Measurements from ENCODE around the gene SCUBE1. TPM values are rescaled to one million over a fixed set of nuclear protein-coding genes. Genes with fewer than 3 reads are reported as not detected.

SCUBE1 gene
- total and polyA plus RNA-seq, 5 experiments from 2014 or later: not detected

DNA sequence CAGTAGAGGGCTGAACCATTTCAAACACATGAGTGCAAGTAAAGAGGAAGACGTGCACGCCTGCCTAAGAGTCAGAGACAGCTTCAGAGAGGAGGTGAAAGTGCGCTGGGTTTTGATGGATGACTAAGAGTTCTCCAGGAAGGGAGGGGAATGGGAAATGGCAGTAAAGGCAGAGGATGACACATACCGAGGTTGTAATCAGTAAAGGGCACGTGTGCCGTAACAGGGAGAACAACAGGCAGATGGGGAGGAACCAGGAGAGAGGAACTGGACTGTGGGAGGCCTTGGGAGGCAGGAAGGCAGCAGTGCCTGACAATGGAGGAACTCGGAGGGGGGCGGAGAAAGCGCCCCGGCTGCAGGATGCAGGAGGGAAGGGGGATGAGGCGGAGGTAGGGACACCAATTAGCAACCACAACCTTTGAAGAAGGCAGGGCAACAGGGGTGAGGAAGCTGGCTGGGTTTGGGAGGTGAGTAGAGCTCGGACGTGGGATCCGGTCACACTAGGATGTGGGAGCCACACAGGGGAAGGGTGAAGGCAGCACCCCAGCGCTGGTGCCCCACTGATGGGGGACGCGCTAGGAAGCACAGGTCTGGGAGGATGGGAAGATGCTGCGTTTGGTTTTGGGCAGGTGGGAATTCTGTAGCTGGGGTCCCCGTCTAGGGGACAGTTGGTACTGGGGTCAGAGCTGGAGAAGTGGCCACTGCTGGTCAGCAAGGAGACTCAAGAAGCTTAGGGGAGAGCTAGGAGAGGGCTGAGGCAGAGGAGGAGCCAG is 67.4 kb downstream of the SCUBE1 start:
- ATAC-seq (no peak), DNase-seq (no peak)
- peaks cover 0 to 8% (median 3%) of the 10 kb centered on the region in 5 donors for H3K27me3 Mint-ChIP-seq
- peak overlapping the region in 2 of 10 donors; percentile 18 to 41 for H3K27ac Mint-ChIP-seq
- POLR2A ChIA-PET: no interaction called here
- H3K4me1 Mint-ChIP-seq: peaks cover 0 to 5% (median 1%) of the 10 kb centered on the region in 4 donors
- no peaks in the 10 kb centered on the region for H3K9me3 Mint-ChIP-seq
- no peak overlapping the region for H3K4me3 Mint-ChIP-seq
- H3K36me3 Mint-ChIP-seq: no peaks in the 10 kb centered on the region

DNA sequence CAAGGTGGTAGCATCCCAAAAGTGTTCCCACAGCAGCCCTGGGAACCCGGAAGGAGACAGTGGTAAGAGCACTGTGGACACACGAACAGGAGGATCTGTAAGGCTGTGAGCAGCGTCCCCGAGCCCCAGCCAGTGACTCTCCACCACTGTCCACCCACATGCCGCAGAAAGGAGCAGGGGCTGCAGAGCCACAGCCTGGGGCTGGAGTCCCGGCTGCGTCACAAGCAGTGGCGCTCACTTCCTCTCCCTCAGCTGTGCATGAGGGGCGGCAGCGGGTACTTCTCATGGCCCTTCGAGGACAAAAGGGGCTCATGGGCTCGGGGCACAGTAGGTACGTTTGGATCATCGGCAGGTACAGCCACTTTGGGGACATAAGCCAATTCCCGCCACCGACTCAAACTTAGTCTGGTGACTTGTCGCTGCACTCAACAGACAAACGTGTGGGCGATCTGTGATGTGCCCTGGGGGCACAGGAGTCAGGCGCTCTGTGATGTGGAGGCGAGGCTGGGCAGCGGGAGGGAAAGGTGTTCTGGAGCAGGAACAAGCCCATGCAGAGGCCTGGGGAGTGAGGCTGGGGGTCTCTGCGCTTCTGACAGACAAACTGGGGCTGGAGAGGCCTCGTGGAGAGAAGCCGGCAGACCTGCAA is 68.5 kb downstream of the SCUBE1 start:
- POLR2A ChIA-PET: no interaction called here
- no peaks in the 10 kb centered on the region for H3K9me3 Mint-ChIP-seq
- peaks cover 0 to 5% (median 1%) of the 10 kb centered on the region in 4 donors for H3K4me1 Mint-ChIP-seq
- peaks cover 0 to 8% (median 3%) of the 10 kb centered on the region in 5 donors for H3K27me3 Mint-ChIP-seq
- ATAC-seq (no peak), DNase-seq (no peak)
- no peaks in the 10 kb centered on the region for H3K36me3 Mint-ChIP-seq
- no peak overlapping the region for H3K27ac Mint-ChIP-seq
- H3K4me3 Mint-ChIP-seq: no peak overlapping the region

DNA sequence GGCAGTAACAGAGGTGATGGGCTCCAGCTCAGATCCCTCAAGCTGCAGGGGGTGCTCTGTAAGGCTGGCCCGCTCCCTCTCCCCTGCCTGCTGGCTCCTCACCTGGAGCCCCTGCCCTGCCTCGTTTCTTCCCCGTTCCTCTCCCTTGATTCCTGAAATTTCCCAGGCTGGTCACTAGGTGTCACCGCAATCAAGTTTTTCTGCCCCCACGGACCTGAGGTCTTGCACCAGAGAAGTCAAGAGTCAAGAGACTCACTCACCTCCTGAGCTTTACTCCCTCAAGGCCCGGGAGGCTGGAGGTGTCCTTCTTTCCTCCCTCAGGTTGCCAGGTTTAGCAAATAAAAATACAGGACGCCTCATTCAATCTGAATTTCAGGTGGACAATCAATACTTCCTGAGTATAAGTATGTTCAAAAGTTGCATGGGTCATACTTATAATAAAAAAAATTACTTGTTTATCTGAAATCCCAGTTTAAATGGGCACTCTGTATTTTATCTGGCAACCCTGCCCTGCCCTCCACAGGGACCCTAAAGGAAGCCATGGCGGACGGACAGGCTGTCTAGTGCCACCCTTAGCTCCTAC is 69.2 kb downstream of the SCUBE1 start:
- peak in 5 of 10 donors; percentile 14 to 44 (median 37) for DNase-seq
- peaks cover 0 to 8% (median 4%) of the 10 kb centered on the region in 5 donors for H3K27me3 Mint-ChIP-seq
- ATAC-seq: peak in 1 of 2 donors; percentile 42
- no peaks in the 10 kb centered on the region for H3K9me3 Mint-ChIP-seq
- no peak overlapping the region for H3K27ac Mint-ChIP-seq
- POLR2A ChIA-PET: no interaction called here
- no peaks in the 10 kb centered on the region for H3K36me3 Mint-ChIP-seq
- H3K4me1 Mint-ChIP-seq: peaks cover 0 to 5% (median 1%) of the 10 kb centered on the region in 4 donors
- no peak overlapping the region for H3K4me3 Mint-ChIP-seq

DNA sequence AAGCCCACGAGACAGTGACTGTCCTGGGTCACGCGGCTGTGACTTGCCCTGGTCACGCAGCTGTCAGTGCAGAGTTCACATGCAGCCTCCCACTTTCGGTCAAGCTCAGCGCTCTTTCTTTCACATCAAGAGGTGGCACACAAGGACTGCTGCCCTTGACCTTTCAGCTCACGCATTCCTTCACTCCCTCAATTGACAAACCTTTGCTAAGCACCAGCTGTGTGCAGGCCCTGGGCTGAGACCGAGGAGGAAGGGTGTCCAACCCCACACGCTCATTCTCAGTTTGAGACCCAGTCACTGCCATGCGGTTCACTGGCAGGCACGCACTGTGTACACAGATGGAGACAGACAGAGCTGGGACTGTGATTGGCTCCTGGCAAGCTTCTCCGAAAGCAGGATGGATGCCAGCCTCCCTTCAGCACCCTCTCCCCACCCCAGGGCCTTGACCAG is 70.3 kb downstream of the SCUBE1 start:
- Mint-ChIP-seq H3K4me1 (peaks cover 0 to 5% (median 1%) of the 10 kb centered on the region in 4 donors), H3K9me3 (no peaks in the 10 kb centered on the region), H3K4me3 (no peak overlapping the region), H3K27ac (peak overlapping the region in 1 of 10 donors; percentile 60), H3K36me3 (no peaks in the 10 kb centered on the region), H3K27me3 (peaks cover 0 to 14% (median 4%) of the 10 kb centered on the region in 5 donors)
- DNase-seq (no peak), ATAC-seq (no peak)
- POLR2A ChIA-PET: no interaction called here

DNA sequence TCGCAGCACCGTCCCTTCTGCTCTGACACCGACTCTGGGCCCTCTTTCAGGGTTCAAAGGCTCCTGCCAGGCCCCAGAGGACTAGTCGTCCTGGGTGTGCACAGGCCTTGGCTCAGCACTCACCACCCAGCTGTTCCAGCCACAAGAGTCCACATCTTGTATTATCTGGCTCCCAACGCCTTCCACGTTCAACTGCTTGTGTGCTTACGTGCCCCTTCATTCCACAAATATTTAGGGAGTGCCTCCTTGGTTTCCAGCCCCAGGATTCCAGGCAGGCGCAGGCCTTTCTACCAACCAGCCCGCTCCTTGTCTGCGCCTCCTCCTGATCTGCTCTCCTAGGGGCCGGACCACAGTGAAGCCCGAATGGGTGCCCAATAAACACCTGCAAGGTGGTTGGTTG is 70.9 kb downstream of the SCUBE1 start:
- Mint-ChIP-seq H3K27ac (peak overlapping the region in 2 of 10 donors; percentile 20 to 37), H3K36me3 (no peaks in the 10 kb centered on the region), H3K4me1 (peaks cover 0 to 5% (median 1%) of the 10 kb centered on the region in 4 donors), H3K27me3 (peaks cover 0 to 14% (median 5%) of the 10 kb centered on the region in 5 donors), H3K4me3 (no peak overlapping the region), H3K9me3 (no peaks in the 10 kb centered on the region)
- POLR2A ChIA-PET: no interaction called here
- DNase-seq (no peak), ATAC-seq (no peak)

DNA sequence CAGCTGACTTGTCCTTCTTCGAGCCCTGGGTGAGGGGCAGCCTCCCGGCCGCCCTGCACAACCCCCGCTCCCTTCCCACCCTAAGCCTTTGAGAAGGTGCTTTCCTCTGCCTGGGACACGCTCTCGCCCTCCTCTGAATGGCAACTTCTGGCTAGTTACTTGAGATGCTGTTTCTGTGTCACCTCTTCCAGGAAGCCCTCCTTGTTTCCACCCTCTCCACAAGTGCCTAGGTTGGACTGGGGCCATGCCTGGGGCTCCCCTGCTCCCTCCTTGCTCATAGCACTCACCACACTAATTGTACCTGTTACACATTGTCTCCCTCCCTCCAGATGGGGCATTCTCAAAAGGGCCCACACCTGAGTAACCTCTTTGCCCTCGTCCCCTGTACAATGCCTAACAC is 72.2 kb downstream of the SCUBE1 start:
- POLR2A ChIA-PET: no interaction called here
- no peaks in the 10 kb centered on the region for H3K9me3 Mint-ChIP-seq
- no peaks in the 10 kb centered on the region for H3K36me3 Mint-ChIP-seq
- H3K27me3 Mint-ChIP-seq: peaks cover 0 to 14% (median 10%) of the 10 kb centered on the region in 5 donors
- H3K27ac Mint-ChIP-seq: peak overlapping the region in 2 of 10 donors; percentile 57 to 80
- peaks cover 0 to 5% (median 1%) of the 10 kb centered on the region in 4 donors for H3K4me1 Mint-ChIP-seq
- no peak for DNase-seq
- H3K4me3 Mint-ChIP-seq: no peak overlapping the region
- ATAC-seq: no peak

DNA sequence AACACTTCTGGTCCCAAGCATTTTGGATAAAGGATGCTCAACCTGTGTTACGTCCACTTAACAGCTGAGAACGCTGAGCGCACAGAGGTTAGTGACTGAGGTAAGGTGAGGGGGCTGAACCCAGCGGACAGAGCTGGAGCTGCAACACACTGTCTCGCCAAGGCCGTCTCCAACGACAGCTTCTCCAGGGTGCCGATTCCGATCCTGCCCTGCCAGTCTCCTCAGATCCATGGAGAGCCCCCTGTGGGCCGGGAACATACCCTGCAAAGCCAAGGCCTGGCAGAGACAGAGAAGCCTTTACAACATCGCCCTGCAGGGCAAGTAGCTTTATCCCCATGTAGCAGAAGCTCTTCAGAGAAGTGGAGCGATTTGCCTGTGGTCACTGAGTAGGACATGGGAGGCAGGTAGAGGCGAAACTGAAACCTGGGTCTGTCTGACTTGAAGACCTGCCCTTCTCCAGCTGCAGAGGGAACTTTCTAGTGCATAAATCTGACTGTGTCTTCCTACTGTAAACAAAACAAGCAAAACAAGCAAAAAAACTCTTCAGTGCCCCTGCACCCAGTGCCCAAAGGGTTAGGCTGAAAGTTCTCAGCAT is 72.8 kb downstream of the SCUBE1 start:
- no peak for ATAC-seq
- Mint-ChIP-seq H3K27me3 (peaks cover 0 to 12% (median 10%) of the 10 kb centered on the region in 5 donors), H3K4me1 (peaks cover 0 to 5% (median 2%) of the 10 kb centered on the region in 4 donors), H3K9me3 (no peaks in the 10 kb centered on the region), H3K36me3 (no peaks in the 10 kb centered on the region), H3K27ac (no peak overlapping the region), H3K4me3 (no peak overlapping the region)
- DNase-seq: no peak
- POLR2A ChIA-PET: no interaction called here

DNA sequence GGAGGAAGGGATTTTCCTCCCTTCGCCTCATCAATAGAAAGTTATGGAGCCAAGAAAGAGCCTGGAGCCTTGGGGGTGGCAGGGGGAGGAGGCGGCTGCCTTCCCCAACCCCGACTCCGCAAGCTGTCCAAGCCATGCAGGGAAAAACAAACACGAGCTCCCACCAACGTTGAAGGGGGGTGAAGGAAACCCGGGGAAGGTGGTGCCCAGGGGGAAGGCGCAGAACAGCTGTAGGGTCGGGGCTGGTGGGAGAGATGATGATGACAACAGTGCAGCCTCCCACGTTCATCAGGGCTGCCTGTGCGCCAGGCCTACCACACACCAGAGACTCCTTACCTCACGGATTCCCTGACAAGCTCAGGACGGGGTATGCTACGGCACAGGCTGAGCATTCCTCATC is 73.5 kb downstream of the SCUBE1 start:
- Mint-ChIP-seq H3K27ac (no peak overlapping the region), H3K4me1 (peaks cover 4 to 9% (median 7%) of the 10 kb centered on the region in 4 donors), H3K36me3 (no peaks in the 10 kb centered on the region), H3K27me3 (peaks cover 0 to 12% (median 9%) of the 10 kb centered on the region in 5 donors), H3K4me3 (no peak overlapping the region), H3K9me3 (no peaks in the 10 kb centered on the region)
- no peak for DNase-seq
- POLR2A ChIA-PET: no interaction called here
- no peak for ATAC-seq

DNA sequence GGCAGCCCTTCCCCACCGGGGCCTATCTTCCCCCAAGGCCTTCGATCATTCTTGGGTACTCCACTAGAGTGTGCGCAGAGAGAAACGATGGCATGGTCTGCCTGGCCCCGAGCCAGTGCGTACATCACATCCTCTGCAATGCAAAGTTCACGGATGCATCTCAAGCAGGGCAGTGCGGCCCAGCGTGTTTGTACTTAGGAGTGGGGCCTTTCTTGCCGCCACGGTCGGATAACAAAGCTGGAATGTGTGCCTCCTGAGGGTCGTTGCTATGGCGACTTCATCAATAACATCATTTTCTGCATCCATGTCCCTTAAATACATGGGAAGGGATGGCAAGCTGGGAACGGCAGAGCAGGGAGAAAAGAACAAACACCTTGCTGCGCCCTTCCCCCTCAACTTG is 73.9 kb downstream of the SCUBE1 start:
- H3K36me3 Mint-ChIP-seq: no peaks in the 10 kb centered on the region
- H3K9me3 Mint-ChIP-seq: no peaks in the 10 kb centered on the region
- ATAC-seq (no peak), DNase-seq (no peak)
- no peak overlapping the region for H3K27ac Mint-ChIP-seq
- peaks cover 6 to 13% (median 11%) of the 10 kb centered on the region in 4 donors for H3K4me1 Mint-ChIP-seq
- peaks cover 0 to 12% (median 9%) of the 10 kb centered on the region in 5 donors for H3K27me3 Mint-ChIP-seq
- no peak overlapping the region for H3K4me3 Mint-ChIP-seq
- POLR2A ChIA-PET: no interaction called here

DNA sequence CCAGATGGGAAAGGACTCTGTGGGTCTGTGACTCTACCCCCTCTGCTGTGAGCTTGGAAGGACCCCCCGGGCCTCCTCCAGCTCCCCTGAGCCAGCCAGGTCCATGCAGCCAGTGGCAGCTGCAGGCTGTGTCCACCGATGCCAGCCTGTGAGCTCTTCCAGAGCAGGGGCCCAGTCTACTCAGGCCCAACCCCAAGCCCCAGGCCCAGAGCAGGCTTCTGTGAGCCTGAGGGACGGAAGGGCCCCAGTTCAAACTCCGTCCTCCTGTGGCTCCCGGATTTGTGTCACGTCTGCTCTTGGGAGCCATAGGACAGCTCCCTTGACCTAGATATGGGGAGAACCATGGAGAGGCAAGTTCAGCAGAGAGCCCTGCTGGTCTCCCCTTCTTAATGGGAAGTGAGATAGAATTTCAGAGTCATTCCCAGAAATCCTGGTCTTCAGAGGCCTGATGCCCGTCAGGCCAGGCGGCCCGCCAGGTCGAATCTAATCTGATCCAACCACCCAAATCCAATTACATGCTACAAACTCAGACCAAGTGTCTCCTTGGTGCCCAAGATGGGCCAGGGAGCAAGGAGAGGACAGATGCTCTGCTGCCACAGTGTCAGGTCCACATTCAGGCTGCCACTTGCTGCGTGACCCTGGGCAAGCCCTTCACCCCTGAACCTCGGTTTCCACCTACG is 75.1 kb downstream of the SCUBE1 start:
- POLR2A ChIA-PET: no interaction called here
- no peak overlapping the region for H3K4me3 Mint-ChIP-seq

DNA sequence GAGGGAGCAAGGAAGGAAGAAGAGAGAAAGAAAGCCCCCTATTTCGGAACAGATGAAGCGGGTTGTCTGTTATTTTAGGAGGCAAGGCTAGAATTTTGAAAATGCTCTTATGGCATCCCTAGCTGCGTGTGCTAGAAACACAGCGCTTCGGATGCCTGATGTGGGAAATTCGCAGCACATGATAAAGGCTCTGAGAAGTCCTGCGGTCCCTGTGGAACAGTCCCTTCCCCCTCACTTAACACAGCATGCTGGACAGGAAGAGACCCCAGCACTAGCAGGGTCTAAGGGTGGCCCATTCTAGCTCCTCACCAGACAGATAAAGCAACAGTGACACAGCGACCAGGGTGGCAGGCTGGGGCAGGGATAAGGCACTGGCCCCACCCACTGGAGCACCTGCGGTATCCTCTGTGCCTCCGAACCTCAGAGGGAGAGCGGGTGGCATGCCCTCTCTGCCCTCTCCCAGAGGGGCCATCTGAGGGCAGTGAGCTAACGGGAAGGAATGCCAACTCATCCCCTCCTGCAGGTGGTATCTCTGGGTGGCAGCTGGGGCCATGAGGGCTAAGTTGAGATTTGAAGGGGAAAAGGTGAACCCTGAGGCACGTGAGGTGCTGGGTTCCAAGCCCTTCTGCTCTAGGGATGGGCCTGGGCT is 75.7 kb downstream of the SCUBE1 start:
- Mint-ChIP-seq H3K4me3 (no peak overlapping the region), H3K9me3 (no peaks in the 10 kb centered on the region), H3K36me3 (no peaks in the 10 kb centered on the region), H3K27me3 (peaks cover 0 to 12% (median 6%) of the 10 kb centered on the region in 5 donors), H3K27ac (peak overlapping the region in 2 of 10 donors; percentile 6 to 62), H3K4me1 (peaks cover 16 to 30% (median 25%) of the 10 kb centered on the region in 4 donors)
- DNase-seq (no peak), ATAC-seq (no peak)
- POLR2A ChIA-PET: no interaction called here

More for the DNA sequence above, 75.1 kb downstream of the SCUBE1 start:
- Mint-ChIP-seq H3K9me3 (no peaks in the 10 kb centered on the region), H3K27ac (peak overlapping the region in 1 of 10 donors; percentile 51), H3K36me3 (no peaks in the 10 kb centered on the region), H3K27me3 (peaks cover 0 to 12% (median 6%) of the 10 kb centered on the region in 5 donors), H3K4me1 (peaks cover 12 to 23% (median 20%) of the 10 kb centered on the region in 4 donors)
- ATAC-seq: no peak
- DNase-seq: no peak

DNA sequence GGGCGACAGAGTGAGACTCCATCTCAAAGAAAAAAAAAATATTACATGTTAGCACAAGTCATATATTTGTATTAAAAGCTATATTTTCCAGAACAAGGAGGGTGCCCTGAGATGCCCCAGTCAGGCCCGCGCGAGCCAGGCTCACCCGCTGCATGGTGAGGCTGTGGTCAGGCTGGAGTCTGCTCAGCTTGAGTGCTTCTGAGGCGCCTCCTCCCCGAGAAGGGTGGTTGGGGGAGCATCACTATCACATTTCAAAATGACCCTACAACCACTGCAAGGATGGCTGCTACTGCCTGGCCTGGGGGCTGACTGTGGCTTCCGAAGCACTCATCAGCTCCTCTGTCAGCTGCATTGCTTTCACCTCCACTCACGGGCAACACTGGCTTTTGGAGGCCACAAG is 77.1 kb downstream of the SCUBE1 start:
- Mint-ChIP-seq H3K27me3 (peaks cover 0 to 12% (median 6%) of the 10 kb centered on the region in 5 donors), H3K27ac (peak overlapping the region in 2 of 10 donors; percentile 43 to 62), H3K36me3 (no peaks in the 10 kb centered on the region), H3K4me1 (peaks cover 17 to 33% (median 25%) of the 10 kb centered on the region in 4 donors), H3K9me3 (no peaks in the 10 kb centered on the region), H3K4me3 (no peak overlapping the region)
- DNase-seq: no peak
- POLR2A ChIA-PET: no interaction called here
- ATAC-seq: no peak

Measured in naive thymus-derived CD8-positive, alpha-beta T cell (primary cell).